ENCODE measurements around the gene RAB7B.

RAB7B gene

GRCh38 chr1:206021626-206022365 is 18.6 kb upstream of the RAB7B start:
- no peaks in the 10 kb centered on the region for H3K36me3 ChIP-seq (replicated peaks)
- no peak for TF ChIP-seq CTCF (IDR thresholded peaks at IDR 0.05; ENCODE audit: low read depth, low read length, missing control alignments)
- no peak overlapping the region for H3K4me3 ChIP-seq (ENCODE audit: low read depth, low read length)
- peak; percentile 34 for DNase-seq
- in situ Hi-C loops (cut with HindIII; ENCODE audit: low pct_ligation_motif_present, low sequenced_read_pairs): no loop called here
- no peak overlapping the region for H3K27ac ChIP-seq
- H3K27me3 ChIP-seq (replicated peaks): no peaks in the 10 kb centered on the region

DNA sequence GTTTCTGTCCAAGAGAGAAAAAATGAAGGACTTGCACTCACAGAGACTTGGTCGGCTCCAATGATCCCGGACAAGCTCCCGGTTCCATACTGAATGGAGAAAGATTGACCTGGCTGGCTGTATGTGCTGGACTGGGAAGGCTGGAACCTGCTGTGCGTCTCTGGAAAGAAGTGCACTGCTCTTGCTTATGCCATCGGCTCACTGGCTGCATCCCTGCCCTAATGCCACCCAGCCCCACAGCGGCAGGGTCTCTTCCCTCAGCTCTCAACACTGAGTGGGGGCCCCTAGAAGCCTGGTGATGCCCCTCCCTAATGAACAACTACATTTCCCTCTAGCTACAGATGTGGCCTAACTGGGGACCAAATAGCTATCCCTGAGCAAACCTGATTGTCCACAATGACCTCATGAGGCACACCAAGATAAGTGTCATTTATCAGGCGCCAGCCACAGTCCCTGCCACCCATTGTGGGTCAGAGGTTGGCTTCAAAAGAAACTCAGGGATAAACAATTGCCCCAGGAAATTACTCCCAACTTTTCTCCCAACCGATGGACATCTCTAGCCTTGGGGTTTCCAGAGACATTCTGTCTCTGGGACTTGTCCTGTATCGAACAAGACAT is 17.9 kb upstream of the RAB7B start:
- no peaks in the 10 kb centered on the region for H3K36me3 ChIP-seq (replicated peaks)
- H3K27me3 ChIP-seq (replicated peaks): no peaks in the 10 kb centered on the region

DNA sequence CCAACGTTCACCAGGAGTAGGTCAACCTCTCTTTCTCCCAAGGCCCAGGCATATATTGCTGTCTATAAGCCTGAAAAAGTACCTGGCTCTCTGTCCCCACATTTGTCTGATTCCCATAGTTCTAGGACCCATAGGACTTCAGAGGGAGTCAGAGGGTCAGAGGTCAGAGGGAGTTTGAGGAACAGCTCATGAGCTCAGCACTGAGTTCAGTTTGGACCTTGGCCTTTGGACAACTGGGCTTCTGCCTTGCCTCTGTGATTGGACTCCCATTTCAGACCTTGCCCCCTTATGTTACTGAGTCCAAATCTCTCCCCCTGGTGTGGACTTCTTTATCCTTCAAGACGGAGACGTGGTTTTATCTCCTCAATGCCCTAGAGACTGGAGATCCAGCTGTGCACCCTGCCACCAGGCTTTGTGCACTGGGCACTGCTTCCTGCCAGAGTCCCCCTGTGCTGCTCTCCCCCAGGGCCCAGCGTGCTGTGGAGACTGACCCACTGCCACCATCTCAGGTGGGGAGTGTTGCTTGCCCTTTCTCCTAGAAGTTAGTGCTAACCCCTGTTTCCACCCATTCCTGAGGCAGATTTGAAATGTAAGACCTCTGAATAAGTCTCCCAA is 17.3 kb upstream of the RAB7B start:
- no peak for DNase-seq
- H3K36me3 ChIP-seq (replicated peaks): no peaks in the 10 kb centered on the region
- H3K27ac ChIP-seq: no peak overlapping the region
- in situ Hi-C loops (cut with HindIII; ENCODE audit: low pct_ligation_motif_present, low sequenced_read_pairs): no loop called here
- no peaks in the 10 kb centered on the region for H3K27me3 ChIP-seq (replicated peaks)
- no peak overlapping the region for H3K4me3 ChIP-seq (ENCODE audit: low read depth, low read length)
- TF ChIP-seq CTCF (IDR thresholded peaks at IDR 0.05; ENCODE audit: low read depth, low read length, missing control alignments): no peak

More for the DNA sequence above, 17.9 kb upstream of the RAB7B start:
- H3K4me3 ChIP-seq (ENCODE audit: low read depth, low read length): no peak overlapping the region
- in situ Hi-C loops (cut with HindIII; ENCODE audit: low pct_ligation_motif_present, low sequenced_read_pairs): no loop called here
- no peak overlapping the region for H3K27ac ChIP-seq
- no peak for DNase-seq
- no peak for TF ChIP-seq CTCF (IDR thresholded peaks at IDR 0.05; ENCODE audit: low read depth, low read length, missing control alignments)

DNA sequence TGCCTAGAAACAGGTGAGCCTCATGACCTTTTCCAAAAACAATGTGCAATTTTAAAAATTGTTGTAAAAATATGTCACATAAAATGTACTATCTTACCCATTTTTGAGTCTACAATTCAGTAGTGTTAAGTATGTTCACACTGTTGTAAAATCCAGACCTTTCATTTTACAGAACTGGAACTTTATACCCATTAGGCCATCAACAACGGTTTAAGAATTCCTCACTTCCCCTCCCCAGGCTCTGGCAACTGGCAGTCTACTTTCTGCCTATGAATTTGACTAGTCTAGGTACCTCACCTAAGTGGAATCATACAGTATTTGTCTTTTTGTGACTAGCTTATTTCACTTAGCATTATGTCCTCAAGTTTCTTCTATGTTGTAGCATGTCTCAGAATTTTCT is 11.9 kb upstream of the RAB7B start:
- in situ Hi-C loops (cut with HindIII; ENCODE audit: low pct_ligation_motif_present, low sequenced_read_pairs): no loop called here
- no peaks in the 10 kb centered on the region for H3K27me3 ChIP-seq (replicated peaks)
- no peak for DNase-seq

GRCh38 chr1:206014601-206015000 is 11.4 kb upstream of the RAB7B start:
- TF ChIP-seq CTCF (IDR thresholded peaks at IDR 0.05; ENCODE audit: low read depth, low read length, missing control alignments): no peak
- Histone ChIP-seq H3K27me3 (replicated peaks) (no peaks in the 10 kb centered on the region), H3K36me3 (replicated peaks) (no peaks in the 10 kb centered on the region), H3K27ac (no peak overlapping the region), H3K4me3 (ENCODE audit: low read depth, low read length) (no peak overlapping the region)
- in situ Hi-C loops (cut with HindIII; ENCODE audit: low pct_ligation_motif_present, low sequenced_read_pairs): no loop called here
- no peak for DNase-seq

More for the DNA sequence above, 11.9 kb upstream of the RAB7B start:
- no peak for TF ChIP-seq CTCF (IDR thresholded peaks at IDR 0.05; ENCODE audit: low read depth, low read length, missing control alignments)
- Histone ChIP-seq H3K4me3 (ENCODE audit: low read depth, low read length) (no peak overlapping the region), H3K27ac (no peak overlapping the region), H3K36me3 (replicated peaks) (no peaks in the 10 kb centered on the region)
